GM12873 (cell line): ENCODE data around the gene PPP2R3A.

Experiments
- CTCF ChIP-seq: IDR thresholded peaks from 2 replicates; pipeline ENCODE4 v1.5.1; 2012; ENCODE audit warnings: low read depth, mild to moderate bottlenecking, moderate library complexity, low read length, control low read depth; ENCODE audit not compliant: insufficient read depth; ENCODE audit errors: missing control alignments

The PPP2R3A gene

GRCh38 chr3:136068708-136069107 is 103.2 kb downstream of the PPP2R3A start:
- TF ChIP-seq CTCF = no peak

- no peak for TF ChIP-seq CTCF
Measured at GRCh38 chr3:136069933-136070332, 104.4 kb downstream of the PPP2R3A start.

GRCh38 chr3:136070334-136070733 is 104.8 kb downstream of the PPP2R3A start:
- no peak for TF ChIP-seq CTCF

- TF ChIP-seq CTCF = peak; percentile 8
Measured at GRCh38 chr3:136070953-136071949, 105.7 kb downstream of the PPP2R3A start.

- TF ChIP-seq CTCF = no peak
Measured at GRCh38 chr3:136074546-136075170, 109.1 kb downstream of the PPP2R3A start.

GRCh38 chr3:136075218-136075808 is 109.8 kb downstream of the PPP2R3A start:
- peak; percentile 82 for TF ChIP-seq CTCF

GRCh38 chr3:136075811-136076210 is 110.3 kb downstream of the PPP2R3A start:
- no peak for TF ChIP-seq CTCF
